ENCODE data around the gene DHDH. TPM values are rescaled to one million over a fixed set of nuclear protein-coding genes. Genes with fewer than 3 reads are reported as not detected.
A peak's percentile ranks its signal among the peaks of the same experiment; 100 is the strongest.

DHDH gene
- polyA plus RNA-seq, 3 donors: 0.38 TPM; not detected in 2

DNA sequence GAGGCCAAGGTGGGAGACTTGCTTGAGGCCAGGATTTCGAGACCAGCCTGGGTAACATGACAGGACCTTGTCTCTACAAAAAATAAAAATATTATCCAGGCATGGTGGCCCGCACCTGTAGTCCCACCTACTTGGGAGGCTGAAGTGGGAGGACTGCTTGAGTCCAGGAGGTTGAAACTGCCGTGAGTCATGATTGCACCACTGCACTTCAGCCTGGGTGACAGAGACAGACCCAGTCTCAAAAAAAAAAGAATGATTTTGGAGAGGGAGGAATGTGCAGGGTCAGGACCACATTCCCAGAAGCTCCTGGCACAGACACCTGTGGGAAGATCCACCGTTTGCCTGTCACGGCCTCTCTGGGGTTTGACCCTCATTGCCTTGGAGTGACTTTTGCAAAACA lies 11.9 kb downstream of the DHDH start:
- H3K36me3 Mint-ChIP-seq: no peaks in the 10 kb centered on the region
- intact Hi-C loops (cut with micrococcal nuclease): no loop called here
- no peak overlapping the region for H3K4me3 Mint-ChIP-seq
- Histone ChIP-seq H3K4me2 (replicated peaks; ENCODE audit: extremely low read depth, low read length, poor library complexity, severe bottlenecking) (no peak overlapping the region), H3K27ac (ENCODE audit: low read depth in 1 of 2, low read length in 2 of 2) (no peak overlapping the region), H3K36me3 (replicated peaks in 1 of 2; ENCODE audit: control insufficient read depth in 1 of 2, insufficient read depth in 2 of 2, low read length in 2 of 2) (no peaks in the 10 kb centered on the region), H3K9ac (ENCODE audit: insufficient read depth, low read length, poor library complexity, severe bottlenecking) (no peak overlapping the region), H3K79me2 (ENCODE audit: insufficient read depth, low read length) (no peaks in the 10 kb centered on the region), H3K9me3 (replicated peaks in 1 of 2; ENCODE audit: control insufficient read depth in 1 of 2, insufficient read depth in 1 of 2, low read length in 2 of 2) (peaks cover 16 to 38% of the 10 kb centered on the region in 2 donors), H3K4me1 (ENCODE audit: control insufficient read depth in 1 of 2, insufficient read depth in 2 of 2, low read length in 2 of 2) (no peaks in the 10 kb centered on the region), H3K4me3 (replicated peaks in 1 of 3; ENCODE audit: low read depth in 2 of 3, low read length in 3 of 3) (no peak overlapping the region), H2AFZ (ENCODE audit: insufficient read depth, low read depth, low read length, poor library complexity, severe bottlenecking) (no peak overlapping the region), H4K20me1 (ENCODE audit: insufficient read depth, low read length) (no peaks in the 10 kb centered on the region), H3K27me3 (ENCODE audit: control insufficient read depth in 2 of 2, insufficient read depth in 2 of 2, low read length in 2 of 2) (no peaks in the 10 kb centered on the region)
- 81% methylated on average over 4 of the region's 5 CpGs for WGBS (ENCODE audit: insufficient coverage)
- peaks cover 4% of the 10 kb centered on the region for H3K4me1 Mint-ChIP-seq
- H3K27me3 Mint-ChIP-seq (ENCODE audit: low read depth in 3 of 3): peaks cover 0 to 5% (median 5%) of the 10 kb centered on the region in 3 donors
- DNase-seq: no peak
- no peak overlapping the region for H3K27ac Mint-ChIP-seq
- no peak for TF ChIP-seq CTCF (IDR thresholded peaks at IDR 0.05)
- peaks cover 14 to 39% (median 28%) of the 10 kb centered on the region in 7 donors for H3K9me3 Mint-ChIP-seq

DNA sequence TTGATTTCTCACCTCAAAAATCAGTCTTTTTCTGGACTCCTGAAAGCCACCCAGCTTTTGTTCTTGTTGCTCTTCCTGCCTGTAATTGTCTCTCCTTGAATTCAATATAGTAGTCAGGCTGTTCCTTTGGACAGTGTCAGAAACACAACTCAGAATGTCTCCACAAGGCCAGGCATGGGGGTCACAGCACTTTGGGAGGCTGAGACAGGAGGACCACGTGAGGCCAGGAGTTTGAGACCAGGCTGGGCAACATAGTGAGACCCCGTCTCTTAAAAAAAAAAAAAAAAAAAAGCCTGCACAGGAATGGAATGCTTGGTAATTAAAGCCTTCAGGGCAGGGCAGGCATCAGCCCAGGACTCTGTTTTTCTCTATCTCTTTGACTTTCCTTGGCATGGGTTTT lies 12.3 kb downstream of the DHDH start:
- peaks cover 0 to 5% (median 5%) of the 10 kb centered on the region in 3 donors for H3K27me3 Mint-ChIP-seq (ENCODE audit: low read depth in 3 of 3)
- DNase-seq: no peak
- H3K27me3 ChIP-seq (ENCODE audit: control insufficient read depth in 2 of 2, insufficient read depth in 2 of 2, low read length in 2 of 2): no peaks in the 10 kb centered on the region
- no peak overlapping the region for H3K4me3 Mint-ChIP-seq
- no peaks in the 10 kb centered on the region for H3K36me3 Mint-ChIP-seq
- no peak for TF ChIP-seq CTCF (IDR thresholded peaks at IDR 0.05)
- intact Hi-C loops (cut with micrococcal nuclease): no loop called here
- WGBS (ENCODE audit: insufficient coverage): 89% methylated on average over 2 of the region's 2 CpGs
- peaks cover 14 to 37% (median 28%) of the 10 kb centered on the region in 7 donors for H3K9me3 Mint-ChIP-seq
- H4K20me1 ChIP-seq (ENCODE audit: insufficient read depth, low read length): no peaks in the 10 kb centered on the region
- no peak overlapping the region for H3K4me3 ChIP-seq (replicated peaks in 1 of 3; ENCODE audit: low read depth in 2 of 3, low read length in 3 of 3)
- H3K9me3 ChIP-seq (replicated peaks in 1 of 2; ENCODE audit: control insufficient read depth in 1 of 2, insufficient read depth in 1 of 2, low read length in 2 of 2): peaks cover 16 to 34% of the 10 kb centered on the region in 2 donors
- peaks cover 4% of the 10 kb centered on the region for H3K4me1 Mint-ChIP-seq
- H3K9ac ChIP-seq (ENCODE audit: insufficient read depth, low read length, poor library complexity, severe bottlenecking): no peak overlapping the region
- no peaks in the 10 kb centered on the region for H3K79me2 ChIP-seq (ENCODE audit: insufficient read depth, low read length)
- H3K27ac ChIP-seq (ENCODE audit: low read depth in 1 of 2, low read length in 2 of 2): no peak overlapping the region
- H3K36me3 ChIP-seq (replicated peaks in 1 of 2; ENCODE audit: control insufficient read depth in 1 of 2, insufficient read depth in 2 of 2, low read length in 2 of 2): no peaks in the 10 kb centered on the region
- no peak overlapping the region for H3K4me2 ChIP-seq (replicated peaks; ENCODE audit: extremely low read depth, low read length, poor library complexity, severe bottlenecking)
- H2AFZ ChIP-seq (ENCODE audit: insufficient read depth, low read depth, low read length, poor library complexity, severe bottlenecking): no peak overlapping the region
- H3K27ac Mint-ChIP-seq: peak overlapping the region in 1 of 7 donors; percentile 74
- no peaks in the 10 kb centered on the region for H3K4me1 ChIP-seq (ENCODE audit: control insufficient read depth in 1 of 2, insufficient read depth in 2 of 2, low read length in 2 of 2)

Measured in CD14-positive monocyte (primary cell).